Loucy (cell line): ENCODE results near the gene NAV2.

Experiments used
- H2AFZ ChIP-seq: fragments of 200-600 bp; sonication (generic); 2 replicates; pipeline ENCODE4 v1.6.0; 2016; ENCODE audit warnings: antibody characterized with exemption, mild to moderate bottlenecking, low read length, moderate library complexity
- H3F3A ChIP-seq: fragments of 200-600 bp; 2 replicates; pipeline ENCODE4 v1.6.0; 2016; ENCODE audit warnings: antibody characterized with exemption, low read depth, mild to moderate bottlenecking
- H3K27me3 ChIP-seq: fragments of 200-600 bp; sonication (generic); 2 replicates; pipeline ENCODE4 v1.6.1; 2014; ENCODE audit warnings: low read length, mild to moderate bottlenecking; ENCODE audit not compliant: insufficient read depth, poor library complexity, severe bottlenecking
- H3K36me3 ChIP-seq: fragments of 200-600 bp; sonication (generic); 2 replicates; pipeline ENCODE4 v1.6.1; 2016; ENCODE audit warnings: low read length; ENCODE audit not compliant: insufficient read depth
- H3K4me1 ChIP-seq: fragments of 200-600 bp; sonication (generic); 2 replicates; pipeline ENCODE4 v1.5.1; 2014; ENCODE audit warnings: low read length, mild to moderate bottlenecking; ENCODE audit not compliant: insufficient read depth, poor library complexity, severe bottlenecking
- H3K4me2 ChIP-seq: fragments of 200-600 bp; sonication (generic); 2 replicates; pipeline ENCODE4 v1.6.0; 2014; ENCODE audit warnings: antibody characterized with exemption, low read length, low read depth, mild to moderate bottlenecking; ENCODE audit not compliant: poor library complexity, severe bottlenecking
- H3K4me3 ChIP-seq: fragments of 200-600 bp; sonication (generic); 2 replicates; pipeline ENCODE4 v1.5.1; 2014; ENCODE audit warnings: low read length, mild to moderate bottlenecking, mixed read lengths; ENCODE audit not compliant: poor library complexity, severe bottlenecking
- H3K79me2 ChIP-seq: fragments of 200-600 bp; sonication (generic); 2 replicates; pipeline ENCODE4 v1.6.1; 2014; ENCODE audit warnings: low read length; ENCODE audit not compliant: insufficient read depth
- H3K9ac ChIP-seq: fragments of 200-600 bp; sonication (generic); 2 replicates; pipeline ENCODE4 v1.6.0; 2014; ENCODE audit warnings: mild to moderate bottlenecking, low read depth, low read length, moderate library complexity; ENCODE audit not compliant: poor library complexity, severe bottlenecking
- H3K9me2 ChIP-seq: fragments of 200-600 bp; sonication (generic); replicated peaks from 2 replicates; pipeline ENCODE4 v1.6.1; 2016; ENCODE audit warnings: low read depth, low read length, mixed read lengths
- H3K9me3 ChIP-seq: fragments of 200-600 bp; sonication (generic); 2 replicates; pipeline ENCODE4 v1.6.1; 2014; ENCODE audit warnings: mild to moderate bottlenecking, antibody characterized with exemption, low read length, low read depth; ENCODE audit not compliant: insufficient read depth
- H4K20me1 ChIP-seq: fragments of 200-600 bp; sonication (generic); 2 replicates; pipeline ENCODE4 v1.6.0; 2014; ENCODE audit warnings: antibody characterized with exemption, low read length, mild to moderate bottlenecking; ENCODE audit not compliant: insufficient read depth, poor library complexity, severe bottlenecking
- CTCF ChIP-seq: fragments of 200-600 bp; sonication (generic); conservative IDR thresholded peaks from 2 replicates; pipeline ENCODE4 v1.5.1; 2014; ENCODE audit warnings: mild to moderate bottlenecking, antibody characterized with exemption, low read length
- EZH2phosphoT487 ChIP-seq: fragments of 200-600 bp; IDR thresholded peaks from 2 replicates; pipeline ENCODE4 v1.6.1; 2018; ENCODE audit warnings: antibody characterized with exemption, mild to moderate bottlenecking, moderate library complexity, borderline replicate concordance

NAV2 gene

GRCh38 chr11:20120134-20120925 lies 407.7 kb downstream of the NAV2 start:
- no peaks in the 10 kb centered on the region for H4K20me1 ChIP-seq
- H3K4me1 ChIP-seq: no peaks in the 10 kb centered on the region
- H3K4me3 ChIP-seq: no peak overlapping the region
- H2AFZ ChIP-seq: no peak overlapping the region
- no peak overlapping the region for H3K4me2 ChIP-seq
- H3K36me3 ChIP-seq: no peaks in the 10 kb centered on the region
- H3K9me3 ChIP-seq: no peaks in the 10 kb centered on the region
- no peaks in the 10 kb centered on the region for H3K27me3 ChIP-seq
- H3K9ac ChIP-seq: no peak overlapping the region
- H3K9me2 ChIP-seq: no peaks in the 10 kb centered on the region
- TF ChIP-seq CTCF: no peak
- no peak for TF ChIP-seq EZH2phosphoT487
- no peaks in the 10 kb centered on the region for H3F3A ChIP-seq
- H3K79me2 ChIP-seq: no peaks in the 10 kb centered on the region

GRCh38 chr11:20122131-20122530 lies 409.5 kb downstream of the NAV2 start:
- TF ChIP-seq CTCF (no peak), EZH2phosphoT487 (no peak)
- Histone ChIP-seq H3F3A (no peaks in the 10 kb centered on the region), H3K4me3 (no peak overlapping the region), H3K27me3 (no peaks in the 10 kb centered on the region), H3K4me1 (no peaks in the 10 kb centered on the region), H3K79me2 (no peaks in the 10 kb centered on the region), H4K20me1 (no peaks in the 10 kb centered on the region), H2AFZ (no peak overlapping the region), H3K9me2 (no peaks in the 10 kb centered on the region), H3K4me2 (no peak overlapping the region), H3K9ac (no peak overlapping the region), H3K9me3 (no peaks in the 10 kb centered on the region), H3K36me3 (no peaks in the 10 kb centered on the region)

GRCh38 chr11:20125927-20126326 lies 413.3 kb downstream of the NAV2 start:
- no peaks in the 10 kb centered on the region for H3K27me3 ChIP-seq
- no peak overlapping the region for H2AFZ ChIP-seq
- H3K9me3 ChIP-seq: no peaks in the 10 kb centered on the region
- H3K79me2 ChIP-seq: no peaks in the 10 kb centered on the region
- no peak for TF ChIP-seq EZH2phosphoT487
- no peak for TF ChIP-seq CTCF
- H3K36me3 ChIP-seq: no peaks in the 10 kb centered on the region
- no peak overlapping the region for H3K4me3 ChIP-seq
- H3K9me2 ChIP-seq: no peaks in the 10 kb centered on the region
- no peaks in the 10 kb centered on the region for H4K20me1 ChIP-seq
- no peaks in the 10 kb centered on the region for H3K4me1 ChIP-seq
- H3F3A ChIP-seq: no peaks in the 10 kb centered on the region
- no peak overlapping the region for H3K4me2 ChIP-seq
- H3K9ac ChIP-seq: no peak overlapping the region
